GM18861 (cell line): Measurements from ENCODE around the gene KRT75.
"Not testable (repeated sequence)": the region's sequence is repeated elsewhere in the genome, so short reads cannot be mapped to it uniquely, and the experiment has no call there.

Experiments used
- ATAC-seq: cut with Tn5 transposase; IDR thresholded peaks from one replicate; pipeline ENCODE4 v1.9.1; 2021; ENCODE audit not compliant: unreplicated experiment

The KRT75 gene

GRCh38 chr12:52434081-52434733 is at the start of gene KRT75:
KRT75 (minus strand) TSS chr12:52434371; CDS start chr12:52434304, 67 bp downstream.
- no peak for ATAC-seq

DNA sequence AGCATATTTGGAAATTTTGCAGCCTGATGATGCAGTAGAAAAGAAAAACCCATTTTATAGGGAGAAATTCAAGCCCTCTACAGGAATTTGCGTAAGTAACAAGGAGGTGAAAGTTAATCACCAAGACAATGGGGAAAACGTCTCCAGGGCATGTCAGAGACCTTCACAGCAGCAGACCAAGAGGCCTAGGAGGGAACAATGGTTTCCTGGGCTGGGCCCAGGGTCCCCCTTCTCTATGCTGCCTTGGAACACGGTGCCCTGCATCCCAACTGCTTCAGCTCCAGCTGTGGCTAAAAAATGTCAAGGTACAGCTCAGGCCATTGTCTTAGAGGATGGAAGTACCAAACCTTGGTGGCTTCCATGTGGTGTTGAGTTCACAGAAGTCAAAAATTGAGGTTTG is 45.9 kb upstream of the KRT75 start:
- ATAC-seq, result no peak

DNA sequence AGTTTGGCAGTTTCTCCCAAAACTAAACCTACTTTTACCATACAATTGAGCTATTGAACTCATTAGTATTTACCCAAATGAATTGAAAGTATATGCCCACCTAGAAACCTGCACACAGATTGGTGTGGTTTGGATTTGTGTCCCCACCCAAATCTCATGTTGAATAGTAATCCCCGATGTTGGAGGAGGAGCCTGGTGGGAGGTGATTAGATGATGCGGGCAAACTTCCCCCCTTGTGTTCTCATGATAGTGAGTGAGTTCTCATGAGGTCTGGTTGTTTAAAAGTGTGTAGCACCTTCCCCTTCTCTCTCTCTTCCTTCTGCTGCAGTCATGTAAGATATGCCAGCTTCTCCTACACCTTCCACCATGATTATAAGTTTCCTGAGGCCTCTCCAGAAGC is 43.5 kb upstream of the KRT75 start:
- ATAC-seq, result no peak

- no peak for ATAC-seq
Measured at GRCh38 chr12:52474212-52474611, 40.0 kb upstream of the KRT75 start.

DNA sequence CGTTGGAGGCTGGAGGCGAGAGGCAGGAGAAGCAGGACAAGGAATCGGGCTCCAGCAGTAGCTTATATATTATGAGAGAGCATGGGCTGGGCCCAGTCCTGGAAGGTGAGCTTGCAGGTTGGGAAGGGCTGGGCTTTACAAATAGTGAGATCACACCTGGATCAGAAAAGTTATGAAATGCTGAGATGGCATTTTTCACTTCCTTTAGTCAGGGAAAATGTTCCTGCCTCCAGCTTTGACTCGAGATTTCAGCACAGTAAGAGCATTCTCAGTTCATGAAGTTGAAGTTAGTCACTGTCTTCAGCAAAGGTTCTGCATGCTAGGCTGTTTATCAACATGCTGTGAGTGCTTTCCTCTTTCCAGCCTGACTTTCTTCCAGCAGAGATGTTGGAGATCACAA is 39.6 kb upstream of the KRT75 start, which contains the start of gene KRT6C:
TSS of gene KRT6C (minus strand) at position 38 of the 400 bp plus-strand sequence. CDS start 68 bp downstream, outside the sequence.
- ATAC-seq, result no peak

DNA sequence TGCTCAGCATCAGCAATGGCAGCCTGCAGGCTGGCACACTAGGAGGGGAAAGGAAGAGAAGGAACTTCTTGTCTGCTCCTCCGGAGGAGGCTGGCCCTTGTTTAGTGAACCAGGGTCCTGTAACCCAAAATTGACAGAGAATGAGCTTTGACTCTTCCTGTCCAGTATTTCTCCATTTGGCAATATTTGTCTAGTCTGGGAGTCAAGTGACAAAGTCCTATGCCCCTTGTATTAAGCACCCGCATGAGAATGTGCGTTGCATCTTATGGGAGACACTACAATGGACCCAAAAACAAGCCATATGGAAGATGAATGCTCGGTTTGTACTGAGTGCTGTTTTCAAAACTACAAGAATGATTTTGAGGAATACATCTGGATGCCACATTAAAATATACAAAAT is 35.7 kb upstream of the KRT75 start:
- ATAC-seq, result no peak

- ATAC-seq, result no peak
Measured at GRCh38 chr12:52464897-52465296, 30.7 kb upstream of the KRT75 start.

- ATAC-seq, result no peak
Measured at GRCh38 chr12:52461693-52462092, 27.5 kb upstream of the KRT75 start.

GRCh38 chr12:52458861-52459260 is 24.7 kb upstream of the KRT75 start:
- no peak for ATAC-seq

GRCh38 chr12:52455821-52456220 is 21.6 kb upstream of the KRT75 start:
- ATAC-seq, result no peak

- ATAC-seq, result no peak
Measured at GRCh38 chr12:52454411-52455201, 20.4 kb upstream of the KRT75 start.

DNA sequence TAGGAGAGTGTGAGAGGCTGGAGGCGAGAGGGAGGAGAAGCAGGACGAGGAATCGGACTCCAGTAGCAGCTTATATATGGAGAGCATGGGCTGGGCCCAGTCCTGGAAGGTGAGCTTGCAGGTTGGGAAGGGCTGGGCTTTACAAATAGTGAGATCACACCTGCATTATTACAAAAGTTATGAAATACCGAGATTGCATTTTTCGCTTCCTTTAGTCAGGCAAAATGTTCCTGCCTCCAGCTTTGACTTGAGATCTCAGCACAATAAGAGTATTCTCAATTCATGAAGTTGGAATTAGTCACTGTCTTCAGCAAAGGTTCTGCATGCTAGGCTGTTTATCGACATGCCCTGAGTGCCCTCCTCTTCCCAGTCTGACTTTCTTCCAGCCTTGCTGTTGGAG is 17.9 kb upstream of the KRT75 start, which contains the start of gene KRT6B:
TSS of gene KRT6B (minus strand) at position 46 of the 400 bp plus-strand sequence. CDS start 68 bp downstream, outside the sequence.
- ATAC-seq, result no peak

GRCh38 chr12:52448228-52448627 is 14.1 kb upstream of the KRT75 start:
- no peak for ATAC-seq

DNA sequence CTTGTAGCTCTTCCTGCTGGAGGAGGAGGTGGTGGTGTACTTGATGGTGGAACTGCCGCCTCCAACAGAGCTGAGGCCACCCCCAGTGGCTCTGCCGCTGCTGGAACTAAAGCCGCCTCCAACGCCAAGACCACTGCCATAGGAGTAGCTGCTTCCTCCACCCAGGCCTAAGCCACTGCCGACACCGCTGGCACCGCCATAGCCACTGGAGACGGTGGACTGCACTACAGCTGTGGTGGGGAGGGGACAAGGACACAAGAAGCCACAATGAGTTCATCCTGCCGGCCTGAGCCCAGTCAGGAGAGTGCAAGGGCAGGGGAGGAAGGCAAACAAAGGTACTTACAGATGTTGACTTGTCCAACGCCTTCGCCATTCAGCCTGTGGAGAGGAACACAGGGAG is 13.0 kb upstream of the KRT75 start:
- ATAC-seq, result not testable (repeated sequence)

DNA sequence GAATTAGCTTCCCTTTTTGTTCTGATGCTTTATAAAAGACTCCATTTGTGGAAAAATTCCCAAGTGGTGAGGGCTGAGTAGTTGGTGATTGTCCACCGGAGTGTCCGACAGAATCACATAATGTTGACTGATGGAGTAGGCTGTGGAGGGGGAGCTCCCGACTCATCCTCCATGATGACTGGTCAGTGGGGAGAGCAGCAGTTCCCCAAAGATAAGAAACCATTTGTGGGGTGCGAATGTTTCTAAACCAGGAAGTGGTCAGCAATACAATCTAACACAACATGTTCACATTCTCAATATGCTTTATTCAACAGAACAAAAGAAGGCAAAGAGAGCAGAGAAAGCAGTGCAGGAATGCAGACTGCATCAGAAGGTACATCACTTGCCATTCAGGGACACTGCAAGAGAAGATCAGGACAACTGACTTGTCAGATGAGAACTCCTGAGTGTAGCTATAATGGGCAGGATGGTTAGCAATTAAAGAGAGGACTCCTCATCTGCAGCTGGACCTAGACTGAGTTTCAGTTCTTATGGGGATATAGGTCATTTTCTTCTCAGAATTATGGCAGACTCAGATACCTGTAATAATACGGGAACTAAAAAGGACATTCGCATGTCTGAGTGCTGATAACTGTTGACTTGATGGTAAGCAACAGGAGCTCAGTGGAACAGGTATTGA is 12.3 kb upstream of the KRT75 start:
- ATAC-seq, result no peak

GRCh38 chr12:52445876-52446275 is 11.7 kb upstream of the KRT75 start:
- ATAC-seq, result no peak

GRCh38 chr12:52444647-52445595 is 10.8 kb upstream of the KRT75 start:
- no peak for ATAC-seq

GRCh38 chr12:52443966-52444365 is 9.8 kb upstream of the KRT75 start:
- no peak for ATAC-seq

DNA sequence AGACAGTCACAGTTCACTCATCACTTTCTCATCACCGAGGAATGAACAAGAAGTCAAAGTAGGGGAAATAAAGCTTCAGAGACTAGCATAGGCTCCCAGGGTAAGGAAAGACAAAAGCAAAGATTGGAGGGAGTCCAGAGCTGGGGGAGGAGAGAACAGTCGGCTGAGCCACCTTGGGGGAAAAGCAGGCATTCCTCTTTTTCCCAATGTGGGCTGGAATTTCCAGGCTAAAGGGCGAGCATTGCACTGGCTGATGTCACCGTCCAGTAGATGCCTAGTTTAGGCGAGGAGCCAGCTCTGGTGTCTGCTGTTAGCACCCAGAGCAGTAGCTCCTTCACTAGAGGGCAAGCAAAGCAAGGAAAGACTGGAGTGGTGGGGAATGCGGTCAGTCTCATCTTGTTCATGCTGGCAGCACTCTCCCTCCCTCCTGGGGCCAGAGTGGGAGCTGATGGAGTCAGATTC is 8.5 kb upstream of the KRT75 start:
- no peak for ATAC-seq

- ATAC-seq, result no peak
Measured at GRCh38 chr12:52441320-52441911, 7.2 kb upstream of the KRT75 start.
